ENCODE measurements around the gene AP1G2. TPM values are rescaled to one million over a fixed set of nuclear protein-coding genes. Genes with fewer than 3 reads are reported as not detected.
"Not testable (repeated sequence)": the region's sequence is repeated elsewhere in the genome, so short reads cannot be mapped to it uniquely, and the experiment has no call there.

The AP1G2 gene
- polyA plus RNA-seq, 1 donor from 2014 or later: 127 TPM

- Histone ChIP-seq H3K36me3 (ENCODE audit: insufficient read depth, low read length) (no peaks in the 10 kb centered on the region), H3K4me2 (ENCODE audit: low read length) (no peak overlapping the region), H4K20me1 (ENCODE audit: insufficient read depth) (no peaks in the 10 kb centered on the region), H3K4me3 (ENCODE audit: low read length) (peak overlapping the region; percentile 39), H3K27me3 (ENCODE audit: insufficient read depth, low read depth, low read length) (no peaks in the 10 kb centered on the region), H3K9ac (ENCODE audit: low read length) (peak overlapping the region; percentile 62), H3K27ac (ENCODE audit: low read length) (peak overlapping the region; percentile 91), H3K9me3 (ENCODE audit: low read length) (no peaks in the 10 kb centered on the region), H2AFZ (ENCODE audit: low read depth, low read length) (no peak overlapping the region), H3F3A (ENCODE audit: insufficient read depth, low read length, poor library complexity, severe bottlenecking) (no peaks in the 10 kb centered on the region), H3K9me2 (ENCODE audit: insufficient read depth, low read length) (no peaks in the 10 kb centered on the region), H3K79me2 (replicated peaks; ENCODE audit: insufficient read depth, low read length) (no peaks in the 10 kb centered on the region)
- TF ChIP-seq, protein P1, sequence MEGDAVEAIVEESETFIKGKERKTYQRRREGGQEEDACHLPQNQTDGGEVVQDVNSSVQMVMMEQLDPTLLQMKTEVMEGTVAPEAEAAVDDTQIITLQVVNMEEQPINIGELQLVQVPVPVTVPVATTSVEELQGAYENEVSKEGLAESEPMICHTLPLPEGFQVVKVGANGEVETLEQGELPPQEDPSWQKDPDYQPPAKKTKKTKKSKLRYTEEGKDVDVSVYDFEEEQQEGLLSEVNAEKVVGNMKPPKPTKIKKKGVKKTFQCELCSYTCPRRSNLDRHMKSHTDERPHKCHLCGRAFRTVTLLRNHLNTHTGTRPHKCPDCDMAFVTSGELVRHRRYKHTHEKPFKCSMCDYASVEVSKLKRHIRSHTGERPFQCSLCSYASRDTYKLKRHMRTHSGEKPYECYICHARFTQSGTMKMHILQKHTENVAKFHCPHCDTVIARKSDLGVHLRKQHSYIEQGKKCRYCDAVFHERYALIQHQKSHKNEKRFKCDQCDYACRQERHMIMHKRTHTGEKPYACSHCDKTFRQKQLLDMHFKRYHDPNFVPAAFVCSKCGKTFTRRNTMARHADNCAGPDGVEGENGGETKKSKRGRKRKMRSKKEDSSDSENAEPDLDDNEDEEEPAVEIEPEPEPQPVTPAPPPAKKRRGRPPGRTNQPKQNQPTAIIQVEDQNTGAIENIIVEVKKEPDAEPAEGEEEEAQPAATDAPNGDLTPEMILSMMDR (IDR thresholded peaks at IDR 0.05; ENCODE audit: poor library complexity, severe bottlenecking): no peak
- no peak for TF ChIP-seq POLR2AphosphoS5 (IDR thresholded peaks at IDR 0.05)
These were observed 30.1 kb downstream of the AP1G2 start for GRCh38 chr14:23537351-23538049.

GRCh38 chr14:23536906-23537305, 30.7 kb downstream of the AP1G2 start:
- H3K79me2 ChIP-seq (replicated peaks; ENCODE audit: insufficient read depth, low read length): not testable (repeated sequence)

DNA sequence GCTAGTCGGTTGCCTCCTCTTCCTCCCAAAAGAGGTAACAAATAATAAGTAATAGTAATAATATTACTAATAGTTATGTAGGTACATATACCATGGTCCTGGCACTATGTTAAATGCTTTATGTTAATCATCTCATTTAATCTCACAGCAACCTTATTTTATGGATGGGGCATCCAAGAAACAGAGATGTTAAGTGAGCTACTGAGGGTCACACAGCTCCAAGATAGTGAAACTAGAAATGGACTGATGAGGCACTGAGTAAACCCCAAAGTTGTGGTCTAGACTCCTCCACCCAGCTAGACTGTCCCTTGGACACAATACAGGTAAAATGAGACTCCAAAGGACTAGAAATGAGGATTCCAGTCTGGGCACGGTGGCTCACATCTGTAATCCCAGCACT, 31.1 kb downstream of the AP1G2 start:
- H3K4me2 ChIP-seq (ENCODE audit: low read length): no peak overlapping the region
- H3K4me3 ChIP-seq (ENCODE audit: low read length): no peak overlapping the region
- no peaks in the 10 kb centered on the region for H4K20me1 ChIP-seq (ENCODE audit: insufficient read depth)
- no peaks in the 10 kb centered on the region for H3F3A ChIP-seq (ENCODE audit: insufficient read depth, low read length, poor library complexity, severe bottlenecking)
- no peak overlapping the region for H3K9ac ChIP-seq (ENCODE audit: low read length)
- no peak overlapping the region for H3K27ac ChIP-seq (ENCODE audit: low read length)
- TF ChIP-seq EP300 (conservative IDR thresholded peaks at IDR 0.05; ENCODE audit: poor library complexity, severe bottlenecking): no peak
- no peak for TF ChIP-seq RAD21 (conservative IDR thresholded peaks at IDR 0.05)
- TF ChIP-seq, protein P2, sequence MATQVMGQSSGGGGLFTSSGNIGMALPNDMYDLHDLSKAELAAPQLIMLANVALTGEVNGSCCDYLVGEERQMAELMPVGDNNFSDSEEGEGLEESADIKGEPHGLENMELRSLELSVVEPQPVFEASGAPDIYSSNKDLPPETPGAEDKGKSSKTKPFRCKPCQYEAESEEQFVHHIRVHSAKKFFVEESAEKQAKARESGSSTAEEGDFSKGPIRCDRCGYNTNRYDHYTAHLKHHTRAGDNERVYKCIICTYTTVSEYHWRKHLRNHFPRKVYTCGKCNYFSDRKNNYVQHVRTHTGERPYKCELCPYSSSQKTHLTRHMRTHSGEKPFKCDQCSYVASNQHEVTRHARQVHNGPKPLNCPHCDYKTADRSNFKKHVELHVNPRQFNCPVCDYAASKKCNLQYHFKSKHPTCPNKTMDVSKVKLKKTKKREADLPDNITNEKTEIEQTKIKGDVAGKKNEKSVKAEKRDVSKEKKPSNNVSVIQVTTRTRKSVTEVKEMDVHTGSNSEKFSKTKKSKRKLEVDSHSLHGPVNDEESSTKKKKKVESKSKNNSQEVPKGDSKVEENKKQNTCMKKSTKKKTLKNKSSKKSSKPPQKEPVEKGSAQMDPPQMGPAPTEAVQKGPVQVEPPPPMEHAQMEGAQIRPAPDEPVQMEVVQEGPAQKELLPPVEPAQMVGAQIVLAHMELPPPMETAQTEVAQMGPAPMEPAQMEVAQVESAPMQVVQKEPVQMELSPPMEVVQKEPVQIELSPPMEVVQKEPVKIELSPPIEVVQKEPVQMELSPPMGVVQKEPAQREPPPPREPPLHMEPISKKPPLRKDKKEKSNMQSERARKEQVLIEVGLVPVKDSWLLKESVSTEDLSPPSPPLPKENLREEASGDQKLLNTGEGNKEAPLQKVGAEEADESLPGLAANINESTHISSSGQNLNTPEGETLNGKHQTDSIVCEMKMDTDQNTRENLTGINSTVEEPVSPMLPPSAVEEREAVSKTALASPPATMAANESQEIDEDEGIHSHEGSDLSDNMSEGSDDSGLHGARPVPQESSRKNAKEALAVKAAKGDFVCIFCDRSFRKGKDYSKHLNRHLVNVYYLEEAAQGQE (IDR thresholded peaks at IDR 0.05; ENCODE audit: borderline replicate concordance): no peak
- TF ChIP-seq SMC3 (conservative IDR thresholded peaks at IDR 0.05; ENCODE audit: poor library complexity): no peak
- no peak for TF ChIP-seq EZH2 (IDR thresholded peaks at IDR 0.05; ENCODE audit: borderline replicate concordance, insufficient read depth, low read length, poor library complexity, severe bottlenecking)
- no peak for TF ChIP-seq TAF1 (IDR thresholded peaks at IDR 0.05; ENCODE audit: low read depth)
- H3K27me3 ChIP-seq (ENCODE audit: insufficient read depth, low read depth, low read length): no peaks in the 10 kb centered on the region
- no peaks in the 10 kb centered on the region for H3K79me2 ChIP-seq (replicated peaks; ENCODE audit: insufficient read depth, low read length)
- no peaks in the 10 kb centered on the region for H3K9me2 ChIP-seq (ENCODE audit: insufficient read depth, low read length)
- no peaks in the 10 kb centered on the region for H3K9me3 ChIP-seq (ENCODE audit: low read length)
- no peaks in the 10 kb centered on the region for H3K36me3 ChIP-seq (ENCODE audit: insufficient read depth, low read length)
- no peak overlapping the region for H2AFZ ChIP-seq (ENCODE audit: low read depth, low read length)

More at GRCh38 chr14:23536906-23537305, 30.7 kb downstream of the AP1G2 start:
- not testable (repeated sequence) for H3K36me3 ChIP-seq (ENCODE audit: insufficient read depth, low read length); H3F3A ChIP-seq (ENCODE audit: insufficient read depth, low read length, poor library complexity, severe bottlenecking); H2AFZ ChIP-seq (ENCODE audit: low read depth, low read length); H3K9me3 ChIP-seq (ENCODE audit: low read length); H3K4me3 ChIP-seq (ENCODE audit: low read length); H3K27me3 ChIP-seq (ENCODE audit: insufficient read depth, low read depth, low read length); H3K9me2 ChIP-seq (ENCODE audit: insufficient read depth, low read length); H3K9ac ChIP-seq (ENCODE audit: low read length); H4K20me1 ChIP-seq (ENCODE audit: insufficient read depth); H3K4me2 ChIP-seq (ENCODE audit: low read length)
- peak overlapping the region; percentile 91 for H3K27ac ChIP-seq (ENCODE audit: low read length)
